Measurements from ENCODE around the gene ABCE1. TPM values are rescaled to one million over a fixed set of nuclear protein-coding genes. Genes with fewer than 3 reads are reported as not detected.

ABCE1 gene
- total and polyA plus RNA-seq, 2 donors (not counting 3 experiments of a cell fraction or from before 2014, with no cell fraction given), result 38.4 to 114 TPM

- Histone ChIP-seq H3K4me2 (ENCODE audit: insufficient read depth, low read length) (peak overlapping the region; percentile 99), H3K27ac (ENCODE audit: insufficient read depth, low read depth, low read length) (peak overlapping the region; percentile 78), H3K9me3 (replicated peaks; ENCODE audit: control insufficient read depth, insufficient read depth, low read length) (no peaks in the 10 kb centered on the region), H3K4me3 (replicated peaks in 1 of 3; ENCODE audit: insufficient read depth in 1 of 3, low read depth in 1 of 3, low read length in 3 of 3) (peak overlapping the region in 2 of 3 experiments; percentile 78 to 92), H4K20me1 (replicated peaks; ENCODE audit: control insufficient read depth, extremely low read depth, insufficient read depth, low read length) (peaks cover 6% of the 10 kb centered on the region), H3K9ac (replicated peaks; ENCODE audit: extremely low read depth, insufficient read depth, low read length) (peak overlapping the region; percentile 83), H3K4me1 (ENCODE audit: control insufficient read depth, extremely low read depth, insufficient read depth, low read length) (peaks cover 23% of the 10 kb centered on the region), H3K79me2 (ENCODE audit: control insufficient read depth, insufficient read depth, low read length) (peaks cover 70% of the 10 kb centered on the region), H3K36me3 (ENCODE audit: control insufficient read depth in 2 of 2, extremely low read depth in 1 of 2, insufficient read depth in 2 of 2, low read length in 2 of 2) (peaks cover 2% of the 10 kb centered on the region in 2 experiments), H3K9me1 (replicated peaks; ENCODE audit: control insufficient read depth, extremely low read depth, insufficient read depth, low read length) (no peaks in the 10 kb centered on the region), H3K27me3 (ENCODE audit: control insufficient read depth in 2 of 2, insufficient read depth in 2 of 2, low read length in 2 of 2) (no peaks in the 10 kb centered on the region), H2AFZ (ENCODE audit: low read depth, low read length) (no peak overlapping the region)
- DNase-seq (ENCODE audit: low read depth, low spot score) (no peak), FAIRE-seq (no peak)
- intact Hi-C loops (cut with micrococcal nuclease) (no loop called here), dilution Hi-C loops (cut with MboI; ENCODE audit: extremely low pct_ligation_motif_present, low sequenced_read_pairs) (no loop called here)
- TF ChIP-seq FOS (IDR thresholded peaks at IDR 0.05; ENCODE audit: borderline replicate concordance, insufficient read depth, low read length) (no peak), POLR2A (IDR thresholded peaks at IDR 0.05; ENCODE audit: low read depth, low read length) (no peak), GATA2 (IDR thresholded peaks at IDR 0.05; ENCODE audit: insufficient read depth, insufficient read length, low read depth, low read length) (peak; percentile 58)
- no TSS peak for BruUV-seq (replicated peaks)
- ChIA-PET POLR2A (interaction anchor here (1.3 kb wide), 1 partner anchor 18 kb away, joined by 4 read pairs; no protein-coding TSS in a partner anchor), CTCF (interaction anchor here (0.7 to 3.0 kb wide), 6 partner anchors 7 to 440 kb away, joined by 3 to 13 read pairs (median 4); no protein-coding TSS in a partner anchor)
These were observed 79.4 kb downstream of the ABCE1 start for GRCh38 chr4:145177511-145177905.

GRCh38 chr4:145177906-145178538 lies 79.9 kb downstream of the ABCE1 start:
- peak overlapping the region; percentile 99 for H3K4me2 ChIP-seq (ENCODE audit: insufficient read depth, low read length)
- BruUV-seq (replicated peaks), result TSS peak; percentile 53
- H3K27me3 ChIP-seq (ENCODE audit: control insufficient read depth in 2 of 2, insufficient read depth in 2 of 2, low read length in 2 of 2), result no peaks in the 10 kb centered on the region
- peak overlapping the region; percentile 78 to 93 (median 92) for H3K4me3 ChIP-seq (replicated peaks in 1 of 3; ENCODE audit: insufficient read depth in 1 of 3, low read depth in 1 of 3, low read length in 3 of 3)
- CTCF ChIA-PET, result interaction anchor here (0.7 to 3.0 kb wide), 6 partner anchors 8 to 439 kb away, joined by 3 to 13 read pairs (median 4); no protein-coding TSS in a partner anchor
- no peak for FAIRE-seq
- dilution Hi-C loops (cut with MboI; ENCODE audit: extremely low pct_ligation_motif_present, low sequenced_read_pairs), result no loop called here
- H3K4me1 ChIP-seq (ENCODE audit: control insufficient read depth, extremely low read depth, insufficient read depth, low read length), result peaks cover 18% of the 10 kb centered on the region
- peak overlapping the region; percentile 83 for H3K9ac ChIP-seq (replicated peaks; ENCODE audit: extremely low read depth, insufficient read depth, low read length)
- H3K36me3 ChIP-seq (ENCODE audit: control insufficient read depth in 2 of 2, extremely low read depth in 1 of 2, insufficient read depth in 2 of 2, low read length in 2 of 2), result peaks cover 2% of the 10 kb centered on the region in 2 experiments
- peak; percentile 89 for DNase-seq (ENCODE audit: low read depth, low spot score)
- H3K79me2 ChIP-seq (ENCODE audit: control insufficient read depth, insufficient read depth, low read length), result peaks cover 66% of the 10 kb centered on the region
- POLR2A ChIA-PET, result interaction anchor here (1.3 kb wide), 1 partner anchor 18 kb away, joined by 4 read pairs; no protein-coding TSS in a partner anchor
- H3K9me1 ChIP-seq (replicated peaks; ENCODE audit: control insufficient read depth, extremely low read depth, insufficient read depth, low read length), result no peaks in the 10 kb centered on the region
- peaks cover 6% of the 10 kb centered on the region for H4K20me1 ChIP-seq (replicated peaks; ENCODE audit: control insufficient read depth, extremely low read depth, insufficient read depth, low read length)
- intact Hi-C loops (cut with micrococcal nuclease), result no loop called here
- no peaks in the 10 kb centered on the region for H3K9me3 ChIP-seq (replicated peaks; ENCODE audit: control insufficient read depth, insufficient read depth, low read length)
- H3K27ac ChIP-seq (ENCODE audit: insufficient read depth, low read depth, low read length), result peak overlapping the region; percentile 78
- no peak overlapping the region for H2AFZ ChIP-seq (ENCODE audit: low read depth, low read length)
- peak; percentile 9 for TF ChIP-seq JUN (IDR thresholded peaks at IDR 0.05; ENCODE audit: borderline replicate concordance, insufficient read depth, insufficient read length, low read depth)
- TF ChIP-seq EZH2 (IDR thresholded peaks at IDR 0.05; ENCODE audit: borderline replicate concordance, low read depth, low read length, severe bottlenecking), result no peak
- TF ChIP-seq CTCF (IDR thresholded peaks at IDR 0.05; ENCODE audit: extremely low read depth in 1 of 2, insufficient read depth in 1 of 2, low read depth in 1 of 2, low read length in 2 of 2), result no peak
- no peak for TF ChIP-seq MAX (IDR thresholded peaks at IDR 0.05; ENCODE audit: insufficient read depth, insufficient read length)
- peak; percentile 32 for TF ChIP-seq FOS (IDR thresholded peaks at IDR 0.05; ENCODE audit: borderline replicate concordance, insufficient read depth, low read length)
- TF ChIP-seq POLR2AphosphoS5 (IDR thresholded peaks at IDR 0.05; ENCODE audit: insufficient read depth, low read depth, low read length), result no peak
- TF ChIP-seq MYC (IDR thresholded peaks at IDR 0.05; ENCODE audit: low read depth, low read length), result no peak
- TF ChIP-seq GATA2 (IDR thresholded peaks at IDR 0.05; ENCODE audit: insufficient read depth, insufficient read length, low read depth, low read length), result no peak
- TF ChIP-seq POLR2A (IDR thresholded peaks at IDR 0.05; ENCODE audit: low read depth, low read length), result no peak
